Left lung (tissue), 10 donors: ENCODE data around the gene CDKN2C. TPM values are rescaled to one million over a fixed set of nuclear protein-coding genes. Genes with fewer than 3 reads are reported as not detected.
A peak's percentile ranks its signal among the peaks of the same experiment; 100 is the strongest.

Experiments used
- ATAC-seq: fragments of 200-7000 bp; cut with Tn5 transposase; one replicate; pipeline ENCODE4 v1.9.1; 2020; ENCODE audit warnings: moderate library complexity
- DNase-seq, 4 donors: peaks; one replicate each; pipeline ENCODE4 v3.0.0-alpha.2; 2013 to 2020
- H3K27ac ChIP-seq, 2 donors: fragments of 200-600 bp; sonication (generic) in 1 of 2; one replicate each; pipeline versions ENCODE4 v1.5.0 to v1.8.0; 2020 to 2021
- H3K27me3 ChIP-seq, 2 donors: fragments of 200-600 bp; sonication (generic) in 1 of 2; one replicate each; pipeline versions ENCODE4 v1.5.0 to v1.8.0; 2020 to 2021
- H3K36me3 ChIP-seq, 2 donors: fragments of 200-600 bp; sonication (generic) in 1 of 2; one replicate each; pipeline versions ENCODE4 v1.5.0 to v1.8.0; 2020 to 2021
- H3K4me1 ChIP-seq, 2 donors: fragments of 200-600 bp; one replicate each; pipeline ENCODE4 v1.8.0; 2021
- H3K4me3 ChIP-seq, 2 donors: fragments of 200-600 bp; sonication (generic) in 1 of 2; one replicate each; pipeline versions ENCODE4 v1.5.0 to v1.8.0; 2020 to 2021; ENCODE audit warnings: mild to moderate bottlenecking in 1 of 2
- H3K9me3 ChIP-seq, 2 donors: fragments of 200-600 bp; sonication (generic) in 1 of 2; one replicate each; pipeline versions ENCODE4 v1.5.0 to v1.8.0; 2020 to 2021
- CTCF ChIP-seq, 2 donors: fragments of 200-600 bp; sonication (generic) in 1 of 2; IDR thresholded peaks; one replicate each; pipeline versions ENCODE4 v1.5.0 to v1.8.0; 2021; ENCODE audit warnings: antibody characterized with exemption in 2 of 2
- intact Hi-C, 2 donors: fragments of 100-400 bp; cut with DNase I; formaldehyde crosslinking; loops; one replicate each; pipeline versions ENCODE4 v1.11.2 to v1.14.2; 2022
- polyA plus RNA-seq, 6 donors: library from polyadenylated mRNA; unstranded; fragments of 120-200 nt; gene quantifications; one replicate each; pipeline ENCODE4 v1.2.1, GENCODE V29; 2013; ENCODE audit not compliant: insufficient read length in 6 of 6
- total RNA-seq, 2 donors: library from RNA; stranded (reverse); fragmentation: NEBNext Ultra II Directional; extraction: Animal tissue kit (Norgen Biotek cat#: 25700); gene quantifications; one replicate each; pipeline ENCODE4 v1.2.1, GENCODE V29; 2021
- donor health status: DM: no; HTN: yes; CAD: no.
- donor health status: DM: no; HTN: no; CAD: no.

The CDKN2C gene
- total and polyA plus RNA-seq, 8 donors: 12.3 to 35.5 (median 18.3) TPM

GRCh38 chr1:50977575-50978143 lies 7.6 kb downstream of the CDKN2C start:
- Histone ChIP-seq H3K27ac (peak overlapping the region; percentile 86 to 94), H3K4me1 (peaks cover 0 to 9% of the 10 kb centered on the region in 2 donors), H3K9me3 (no peaks in the 10 kb centered on the region), H3K36me3 (no peaks in the 10 kb centered on the region), H3K4me3 (peak overlapping the region; percentile 76 to 77), H3K27me3 (peaks cover 0 to 62% of the 10 kb centered on the region in 2 donors)
- peak in 2 of 4 donors; percentile 62 to 91 for DNase-seq
- TF ChIP-seq CTCF (IDR thresholded peaks at IDR 0.05): no peak
- ATAC-seq: peak; percentile 87
- intact Hi-C loops: no loop called here

GRCh38 chr1:50978144-50978851 lies 8.3 kb downstream of the CDKN2C start:
- Histone ChIP-seq H3K4me1 (peaks cover 0 to 9% of the 10 kb centered on the region in 2 donors), H3K36me3 (no peaks in the 10 kb centered on the region), H3K27ac (peak overlapping the region; percentile 86 to 94), H3K9me3 (no peaks in the 10 kb centered on the region), H3K27me3 (peaks cover 0 to 68% of the 10 kb centered on the region in 2 donors), H3K4me3 (peak overlapping the region; percentile 76 to 77)
- ATAC-seq (peak; percentile 80), DNase-seq (peak in 3 of 4 donors; percentile 58 to 89 (median 65))
- TF ChIP-seq CTCF (IDR thresholded peaks at IDR 0.05): no peak
- intact Hi-C loops: no loop called here

- H3K27ac ChIP-seq: peak overlapping the region; percentile 86 to 94
These were observed 9.1 kb downstream of the CDKN2C start for GRCh38 chr1:50978852-50979781.

GRCh38 chr1:50979937-50980336 lies 9.9 kb downstream of the CDKN2C start:
- Histone ChIP-seq H3K27ac (no peak overlapping the region), H3K4me3 (no peak overlapping the region), H3K9me3 (no peaks in the 10 kb centered on the region), H3K27me3 (peaks cover 0 to 73% of the 10 kb centered on the region in 2 donors), H3K36me3 (no peaks in the 10 kb centered on the region), H3K4me1 (peaks cover 0 to 9% of the 10 kb centered on the region in 2 donors)
- DNase-seq (no peak), ATAC-seq (no peak)
- TF ChIP-seq CTCF (IDR thresholded peaks at IDR 0.05): no peak
- intact Hi-C loops: no loop called here

More at GRCh38 chr1:50978852-50979781, 9.1 kb downstream of the CDKN2C start:
- Histone ChIP-seq H3K36me3 (no peaks in the 10 kb centered on the region), H3K27me3 (peaks cover 0 to 73% of the 10 kb centered on the region in 2 donors), H3K9me3 (no peaks in the 10 kb centered on the region), H3K4me3 (peak overlapping the region; percentile 76 to 77), H3K4me1 (peaks cover 0 to 9% of the 10 kb centered on the region in 2 donors)
- intact Hi-C loops: no loop called here
- ATAC-seq (peak; percentile 27), DNase-seq (no peak)
- TF ChIP-seq CTCF (IDR thresholded peaks at IDR 0.05): no peak
